Left ventricle myocardium inferior (tissue), 1 donor: Measurements from ENCODE around the gene WRNIP1. TPM values are rescaled to one million over a fixed set of nuclear protein-coding genes. Genes with fewer than 3 reads are reported as not detected.

Source experiments
- DNase-seq: peaks from one replicate; pipeline ENCODE4 v3.0.0-alpha.2; 2020
- H3K27ac ChIP-seq: fragments of 200-600 bp; replicated peaks from 2 replicates; pipeline ENCODE4 v1.8.0; 2021
- H3K27me3 ChIP-seq: fragments of 200-600 bp; 2 replicates; pipeline ENCODE4 v1.8.0; 2021; ENCODE audit warnings: low read depth
- H3K36me3 ChIP-seq: fragments of 200-600 bp; 2 replicates; pipeline ENCODE4 v1.8.0; 2021
- H3K4me1 ChIP-seq: fragments of 200-600 bp; 2 replicates; pipeline ENCODE4 v1.8.0; 2021
- H3K4me3 ChIP-seq: fragments of 200-600 bp; 2 replicates; pipeline ENCODE4 v1.8.0; 2021; ENCODE audit warnings: mild to moderate bottlenecking, moderate library complexity
- H3K9me3 ChIP-seq: fragments of 200-600 bp; replicated peaks from 2 replicates; pipeline ENCODE4 v1.8.0; 2021
- intact Hi-C: fragments of 100-400 bp; cut with micrococcal nuclease; formaldehyde crosslinking; loops from one replicate; pipeline ENCODE4 v1.11.0; 2022
- total RNA-seq: library from RNA; stranded (reverse); fragmentation: NEBNext Ultra II Directional; extraction: Animal tissue kit (Norgen Biotek cat#: 25700); gene quantifications from one replicate; pipeline ENCODE4 v1.2.1, GENCODE V29; 2021
- TF ChIP-seq, protein P1 (sequence below): fragments of 200-600 bp; IDR thresholded peaks from 2 replicates; pipeline ENCODE4 v1.8.0; 2021; ENCODE audit warnings: antibody characterized with exemption, mild to moderate bottlenecking, borderline replicate concordance
- donor health status: DM: no; HTN: yes; CAD: no; lungs with severe emphysema.

WRNIP1 gene
- total RNA-seq, 1 donor from 2014 or later = 39.4 TPM

DNA sequence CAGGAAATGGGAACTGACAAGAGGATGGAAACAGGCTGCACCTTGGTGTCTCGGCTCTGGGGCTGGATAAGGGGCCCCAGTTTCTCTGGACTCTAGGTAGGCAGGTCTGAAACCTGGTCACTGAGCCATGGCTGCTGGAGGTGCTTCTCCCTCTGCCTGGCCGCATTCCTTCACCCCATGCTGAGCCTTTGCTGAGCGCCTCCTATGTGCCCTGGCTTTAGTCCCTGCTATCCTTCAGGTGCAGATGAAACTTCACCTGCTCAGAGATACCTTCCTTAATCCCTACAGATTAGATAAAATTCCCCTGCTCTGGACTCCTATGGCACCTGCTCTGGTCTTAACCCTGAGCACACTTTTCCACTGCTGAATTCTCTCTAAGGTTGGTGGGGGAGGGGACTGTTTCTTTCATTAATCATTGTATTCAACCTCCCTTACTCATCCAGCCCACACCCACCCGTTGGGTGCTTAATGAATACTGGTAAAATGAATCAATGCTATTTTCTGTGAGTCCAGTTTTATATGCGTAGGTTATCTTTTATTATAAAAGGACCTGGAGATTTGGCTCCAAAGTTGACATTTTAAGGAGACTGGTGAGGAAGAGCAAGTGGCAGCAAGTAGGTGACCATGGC, 33.8 kb upstream of the WRNIP1 start:
- no peaks in the 10 kb centered on the region for H3K9me3 ChIP-seq
- intact Hi-C loops = no loop called here
- H3K27me3 ChIP-seq = no peaks in the 10 kb centered on the region
- H3K4me1 ChIP-seq = peaks cover 77% of the 10 kb centered on the region
- TF ChIP-seq, protein P1, sequence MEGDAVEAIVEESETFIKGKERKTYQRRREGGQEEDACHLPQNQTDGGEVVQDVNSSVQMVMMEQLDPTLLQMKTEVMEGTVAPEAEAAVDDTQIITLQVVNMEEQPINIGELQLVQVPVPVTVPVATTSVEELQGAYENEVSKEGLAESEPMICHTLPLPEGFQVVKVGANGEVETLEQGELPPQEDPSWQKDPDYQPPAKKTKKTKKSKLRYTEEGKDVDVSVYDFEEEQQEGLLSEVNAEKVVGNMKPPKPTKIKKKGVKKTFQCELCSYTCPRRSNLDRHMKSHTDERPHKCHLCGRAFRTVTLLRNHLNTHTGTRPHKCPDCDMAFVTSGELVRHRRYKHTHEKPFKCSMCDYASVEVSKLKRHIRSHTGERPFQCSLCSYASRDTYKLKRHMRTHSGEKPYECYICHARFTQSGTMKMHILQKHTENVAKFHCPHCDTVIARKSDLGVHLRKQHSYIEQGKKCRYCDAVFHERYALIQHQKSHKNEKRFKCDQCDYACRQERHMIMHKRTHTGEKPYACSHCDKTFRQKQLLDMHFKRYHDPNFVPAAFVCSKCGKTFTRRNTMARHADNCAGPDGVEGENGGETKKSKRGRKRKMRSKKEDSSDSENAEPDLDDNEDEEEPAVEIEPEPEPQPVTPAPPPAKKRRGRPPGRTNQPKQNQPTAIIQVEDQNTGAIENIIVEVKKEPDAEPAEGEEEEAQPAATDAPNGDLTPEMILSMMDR = no peak
- no peak overlapping the region for H3K4me3 ChIP-seq
- peak overlapping the region; percentile 89 for H3K27ac ChIP-seq
- no peak for DNase-seq
- no peaks in the 10 kb centered on the region for H3K36me3 ChIP-seq

DNA sequence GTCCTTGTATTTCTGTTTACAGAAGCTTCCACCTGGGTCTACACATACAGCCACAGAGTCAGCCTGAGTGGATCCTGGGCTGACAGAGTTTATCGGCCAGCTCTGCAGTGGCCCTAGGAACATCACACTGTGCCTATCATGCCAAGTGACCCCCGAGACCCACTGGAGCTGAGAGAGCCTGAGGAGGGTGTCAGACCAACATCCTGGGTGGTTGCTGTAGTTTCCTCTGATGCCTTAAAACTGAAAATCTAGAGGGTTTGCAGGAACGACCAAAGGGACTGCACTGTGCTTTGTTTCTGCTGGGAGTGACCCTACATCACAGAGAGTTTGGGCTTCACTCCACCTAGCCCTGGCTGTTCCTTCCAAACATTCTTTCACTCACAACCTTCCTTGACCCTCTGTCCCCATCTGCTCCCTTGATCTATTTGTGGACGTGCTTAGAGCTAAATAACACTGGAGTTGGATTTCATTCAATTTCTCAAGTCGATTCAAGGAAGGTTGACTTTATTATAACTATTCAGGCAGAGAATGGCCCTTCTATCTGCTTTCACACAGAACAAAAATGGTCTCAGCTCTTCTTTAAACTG, 32.6 kb upstream of the WRNIP1 start:
- Histone ChIP-seq H3K27me3 (no peaks in the 10 kb centered on the region), H3K36me3 (no peaks in the 10 kb centered on the region), H3K4me3 (peak overlapping the region; percentile 17), H3K27ac (peak overlapping the region; percentile 89), H3K4me1 (peaks cover 68% of the 10 kb centered on the region), H3K9me3 (no peaks in the 10 kb centered on the region)
- DNase-seq = no peak
- intact Hi-C loops = no loop called here
- TF ChIP-seq, protein P1 = no peak

DNA sequence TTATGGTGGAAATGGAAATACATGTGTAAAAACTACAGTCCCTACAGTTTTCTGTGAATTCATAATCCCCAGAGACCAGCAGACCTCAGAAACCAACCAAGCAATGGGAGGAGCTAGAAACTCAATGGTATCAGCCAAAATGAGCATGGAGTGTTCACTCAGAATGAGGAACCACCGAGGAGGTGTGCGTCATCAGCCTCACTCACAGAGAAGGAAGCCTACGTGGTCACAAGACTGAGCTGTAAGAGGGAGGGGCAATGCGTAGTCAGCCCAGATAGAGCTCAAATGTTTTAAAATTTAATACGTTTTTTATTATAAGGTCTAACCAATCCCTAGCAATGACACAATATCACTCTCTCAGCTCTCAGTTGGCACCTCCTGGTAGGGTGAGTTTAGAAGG, 31.9 kb upstream of the WRNIP1 start:
- H3K27me3 ChIP-seq = no peaks in the 10 kb centered on the region
- no peaks in the 10 kb centered on the region for H3K9me3 ChIP-seq
- H3K4me3 ChIP-seq = peak overlapping the region; percentile 17
- TF ChIP-seq, protein P1 = no peak
- H3K27ac ChIP-seq = peak overlapping the region; percentile 89
- H3K36me3 ChIP-seq = no peaks in the 10 kb centered on the region
- intact Hi-C loops = no loop called here
- peaks cover 67% of the 10 kb centered on the region for H3K4me1 ChIP-seq
- peak; percentile 55 for DNase-seq

DNA sequence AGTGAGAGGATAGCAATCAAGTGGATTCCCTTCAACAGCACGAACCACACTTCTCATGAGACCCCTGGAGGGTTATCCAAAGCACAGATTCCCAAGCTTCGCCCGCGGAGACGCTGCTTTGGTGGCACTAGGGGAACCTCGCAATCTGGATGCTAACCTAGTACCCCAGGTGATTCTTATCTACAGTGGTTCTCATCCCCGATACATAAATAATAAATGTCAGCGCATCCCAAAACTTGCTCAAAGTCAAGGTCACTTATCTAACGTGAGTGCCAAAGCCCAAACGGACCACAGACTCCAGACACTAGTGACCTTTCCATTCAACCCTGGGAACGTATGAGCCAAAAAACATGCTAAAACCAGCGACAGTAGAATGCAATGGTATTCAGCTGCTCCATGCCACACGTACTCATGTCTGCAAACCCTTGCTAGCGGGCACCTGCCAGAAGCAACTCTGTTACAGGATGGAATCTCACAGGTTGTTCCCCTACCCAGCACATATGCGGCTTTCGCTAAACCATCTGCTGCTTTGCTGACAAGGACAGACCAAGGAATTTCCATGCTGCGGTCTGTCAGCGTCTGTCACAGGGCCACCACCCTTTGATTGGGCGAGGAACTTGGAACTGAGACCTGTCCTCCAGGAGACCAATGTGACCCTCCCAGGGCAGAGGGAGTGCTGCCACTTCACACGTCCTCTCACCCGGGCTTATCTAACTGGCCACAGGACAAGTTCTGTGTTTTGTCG, 31.3 kb upstream of the WRNIP1 start:
- TF ChIP-seq, protein P1 = no peak
- Histone ChIP-seq H3K36me3 (no peaks in the 10 kb centered on the region), H3K9me3 (no peaks in the 10 kb centered on the region), H3K27ac (peak overlapping the region; percentile 89), H3K4me3 (peak overlapping the region; percentile 17), H3K27me3 (no peaks in the 10 kb centered on the region), H3K4me1 (peaks cover 64% of the 10 kb centered on the region)
- intact Hi-C loops = no loop called here
- peak; percentile 70 for DNase-seq

DNA sequence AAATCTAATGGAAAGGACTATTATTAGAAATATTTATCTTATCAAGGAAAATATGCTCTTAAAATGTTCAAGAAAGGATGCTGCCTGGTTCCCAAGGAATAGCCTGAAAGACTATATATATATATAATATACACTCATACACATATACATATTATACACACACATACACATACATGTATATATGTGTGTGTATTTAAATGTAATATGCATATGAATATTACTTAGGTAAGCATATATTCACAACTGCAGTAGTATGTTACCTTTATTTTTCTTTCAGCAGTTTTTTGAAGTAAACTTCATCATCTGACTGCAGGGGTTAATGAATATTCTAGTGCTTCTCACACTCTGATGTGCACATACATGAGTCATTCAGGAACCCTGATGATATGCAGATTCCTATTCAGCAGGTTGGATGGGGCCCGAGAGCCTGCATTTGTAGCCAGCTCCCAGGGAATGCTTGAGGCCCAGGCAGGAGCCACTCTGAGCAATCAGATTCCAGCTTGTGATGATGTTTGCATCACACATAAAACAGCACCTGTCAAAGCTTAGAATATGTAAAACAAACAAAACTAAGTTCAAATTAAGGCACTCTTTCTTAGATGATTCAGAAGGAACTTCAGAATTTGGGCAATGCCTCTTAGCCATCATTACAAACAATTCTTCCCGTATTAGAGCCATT, 30.6 kb upstream of the WRNIP1 start:
- no peaks in the 10 kb centered on the region for H3K9me3 ChIP-seq
- H3K27me3 ChIP-seq = no peaks in the 10 kb centered on the region
- intact Hi-C loops = no loop called here
- TF ChIP-seq, protein P1 = no peak
- peak overlapping the region; percentile 89 for H3K27ac ChIP-seq
- H3K4me3 ChIP-seq = no peak overlapping the region
- DNase-seq = no peak
- no peaks in the 10 kb centered on the region for H3K36me3 ChIP-seq
- peaks cover 64% of the 10 kb centered on the region for H3K4me1 ChIP-seq
